IPS-NIHi7 (cell line): Measurements from ENCODE around the gene GJD4.

Source experiments
- DNase-seq: peaks from one replicate; pipeline ENCODE4 v3.0.0; 2012; ENCODE audit warnings: mixed read lengths; ENCODE audit errors: extremely low spot score

GJD4 gene

GRCh38 chr10:35657621-35658020, 52.5 kb downstream of the GJD4 start:
- no peak for DNase-seq
